DND-41 (cell line): ENCODE data around the gene MSH5.

Source experiments
- ATAC-seq: fragments of 200-7000 bp; cut with Tn5 transposase; 3 replicates; pipeline ENCODE4 v1.9.1; 2021; ENCODE audit warnings: low read depth; ENCODE audit not compliant: insufficient read depth
- DNase-seq: peaks from one replicate; pipeline ENCODE4 v3.0.0-alpha.2; 2020
- H2AFZ ChIP-seq: 2 replicates; pipeline ENCODE4 v1.6.0; 2012; ENCODE audit warnings: low read depth, low read length
- H3K27ac ChIP-seq: 2 replicates; pipeline ENCODE4 v1.5.1; 2012; ENCODE audit warnings: low read length, inconsistent platforms
- H3K27me3 ChIP-seq: fragments of 200-600 bp; sonication (generic); 2 replicates; pipeline ENCODE4 v1.6.0; 2012; ENCODE audit warnings: low read length, mild to moderate bottlenecking, inconsistent platforms; ENCODE audit not compliant: insufficient read depth, poor library complexity
- H3K36me3 ChIP-seq: 2 replicates; pipeline ENCODE4 v1.5.1; 2012; ENCODE audit warnings: low read length, inconsistent platforms; ENCODE audit not compliant: insufficient read depth
- H3K4me1 ChIP-seq: 2 replicates; pipeline ENCODE4 v1.5.1; 2012; ENCODE audit warnings: mild to moderate bottlenecking, low read length; ENCODE audit not compliant: insufficient read depth
- H3K4me2 ChIP-seq: 2 replicates; pipeline ENCODE4 v1.6.0; 2012; ENCODE audit warnings: mild to moderate bottlenecking, moderate library complexity, low read length, inconsistent platforms; ENCODE audit not compliant: insufficient read depth
- H3K4me3 ChIP-seq, 2 experiments: fragments of 200-600 bp in 1 of 2; shearing (Covaris generic) in 1 of 2; 2 replicates each; pipeline ENCODE4 v1.5.1; 2012 to 2016; ENCODE audit warnings: inconsistent platforms in 2 of 2, low read length in 2 of 2, mild to moderate bottlenecking in 2 of 2, low read depth in 1 of 2, moderate library complexity in 1 of 2
- H3K79me2 ChIP-seq: 2 replicates; pipeline ENCODE4 v1.6.0; 2012; ENCODE audit warnings: low read length, inconsistent platforms; ENCODE audit not compliant: insufficient read depth
- H3K9ac ChIP-seq: 2 replicates; pipeline ENCODE4 v1.6.0; 2012; ENCODE audit warnings: low read depth, mild to moderate bottlenecking, inconsistent platforms, low read length, moderate library complexity
- H3K9me3 ChIP-seq: 2 replicates; pipeline ENCODE4 v1.5.1; 2012; ENCODE audit warnings: low read length, moderate library complexity, mild to moderate bottlenecking, inconsistent platforms; ENCODE audit not compliant: insufficient read depth, severe bottlenecking
- H4K20me1 ChIP-seq: 2 replicates; pipeline ENCODE4 v1.6.0; 2012; ENCODE audit warnings: low read length; ENCODE audit not compliant: insufficient read depth
- CTCF ChIP-seq: IDR thresholded peaks from 2 replicates; pipeline ENCODE4 v1.5.1; 2012; ENCODE audit warnings: borderline replicate concordance, low read length, moderate library complexity, mild to moderate bottlenecking; ENCODE audit not compliant: poor library complexity, severe bottlenecking; ENCODE audit errors: extremely low read depth
- EZH2 ChIP-seq: IDR thresholded peaks from 3 replicates; pipeline ENCODE4 v1.6.1; 2012; ENCODE audit warnings: borderline replicate concordance, low read depth, mild to moderate bottlenecking, moderate library complexity, low read length, inconsistent platforms; ENCODE audit not compliant: severe bottlenecking

MSH5 gene

GRCh38 chr6:31718265-31718664, 21.5 kb upstream of the MSH5 start:
- TF ChIP-seq CTCF (no peak), EZH2 (no peak)
- ATAC-seq (no peak), DNase-seq (no peak)
- Histone ChIP-seq H3K36me3 (no peaks in the 10 kb centered on the region), H2AFZ (no peak overlapping the region), H3K4me3 (no peak overlapping the region), H3K9me3 (no peaks in the 10 kb centered on the region), H3K79me2 (no peaks in the 10 kb centered on the region), H4K20me1 (no peaks in the 10 kb centered on the region), H3K4me1 (no peaks in the 10 kb centered on the region), H3K4me2 (no peak overlapping the region), H3K9ac (no peak overlapping the region), H3K27ac (no peak overlapping the region), H3K27me3 (no peaks in the 10 kb centered on the region)

GRCh38 chr6:31719001-31719400, 20.8 kb upstream of the MSH5 start:
- no peak for ATAC-seq
- Histone ChIP-seq H2AFZ (no peak overlapping the region), H3K4me1 (peaks cover 4% of the 10 kb centered on the region), H3K4me2 (no peak overlapping the region), H3K9ac (no peak overlapping the region), H3K9me3 (no peaks in the 10 kb centered on the region), H3K79me2 (no peaks in the 10 kb centered on the region), H3K27me3 (no peaks in the 10 kb centered on the region), H3K4me3 (no peak overlapping the region), H3K36me3 (no peaks in the 10 kb centered on the region), H3K27ac (no peak overlapping the region), H4K20me1 (no peaks in the 10 kb centered on the region)
- DNase-seq = no peak
- TF ChIP-seq CTCF (no peak), EZH2 (no peak)

GRCh38 chr6:31720196-31720770, 19.5 kb upstream of the MSH5 start:
- Histone ChIP-seq H3K4me1 (peaks cover 4% of the 10 kb centered on the region), H3K36me3 (no peaks in the 10 kb centered on the region), H3K4me2 (no peak overlapping the region), H4K20me1 (no peaks in the 10 kb centered on the region), H3K27ac (no peak overlapping the region), H3K9ac (no peak overlapping the region), H3K79me2 (no peaks in the 10 kb centered on the region), H2AFZ (no peak overlapping the region), H3K27me3 (no peaks in the 10 kb centered on the region), H3K4me3 (no peak overlapping the region), H3K9me3 (no peaks in the 10 kb centered on the region)
- ATAC-seq (no peak), DNase-seq (no peak)
- TF ChIP-seq EZH2 = no peak
- no peak for TF ChIP-seq CTCF
